CD14-positive monocyte (primary cell): Measurements from ENCODE around the gene NR1I3. TPM values are rescaled to one million over a fixed set of nuclear protein-coding genes. Genes with fewer than 3 reads are reported as not detected.
A peak's percentile ranks its signal among the peaks of the same experiment; 100 is the strongest.

Experiments used
- DNase-seq, 3 donors: peaks; one replicate each; pipeline ENCODE4 v3.0.0-alpha.2; 2011 to 2022
- H2AFZ ChIP-seq: 2 replicates; pipeline ENCODE4 v1.6.0; 2012; ENCODE audit warnings: mild to moderate bottlenecking, low read depth, low read length, inconsistent platforms; ENCODE audit not compliant: insufficient read depth, poor library complexity, severe bottlenecking
- H3K27ac ChIP-seq, 2 donors: 1 replicate in 1 of 2; 2 replicates in 1 of 2; pipeline ENCODE4 v1.5.1; 2012 to 2013; ENCODE audit warnings: low read length in 2 of 2, control low read depth in 1 of 2, inconsistent platforms in 1 of 2, low read depth in 1 of 2, mild to moderate bottlenecking in 1 of 2
- H3K27me3 ChIP-seq, 2 donors: one replicate each; pipeline versions ENCODE4 v1.6.0 to v1.6.1; 2011 to 2013; ENCODE audit warnings: low read length in 2 of 2; ENCODE audit not compliant: control insufficient read depth in 2 of 2, insufficient read depth in 2 of 2
- H3K36me3 ChIP-seq, 2 donors: replicated peaks in 1 of 2; 1 replicate in 1 of 2; 2 replicates in 1 of 2; pipeline versions ENCODE4 v1.5.1 to v1.6.1; 2012 to 2013; ENCODE audit warnings: low read length in 2 of 2, control low read depth in 1 of 2, inconsistent platforms in 1 of 2, mild to moderate bottlenecking in 1 of 2; ENCODE audit not compliant: insufficient read depth in 2 of 2, control insufficient read depth in 1 of 2
- H3K4me1 ChIP-seq, 2 donors: 1 replicate in 1 of 2; 2 replicates in 1 of 2; pipeline versions ENCODE4 v1.5.1 to v1.6.1; 2012 to 2013; ENCODE audit warnings: low read length in 2 of 2, control low read depth in 1 of 2, inconsistent platforms in 1 of 2, mild to moderate bottlenecking in 1 of 2, moderate library complexity in 1 of 2; ENCODE audit not compliant: insufficient read depth in 2 of 2, control insufficient read depth in 1 of 2
- H3K4me2 ChIP-seq: replicated peaks from 2 replicates; pipeline ENCODE3; 2012; ENCODE audit warnings: low read length, moderate library complexity, mild to moderate bottlenecking; ENCODE audit not compliant: poor library complexity, severe bottlenecking; ENCODE audit errors: extremely low read depth
- H3K4me3 ChIP-seq, 3 experiments: fragments of 200-600 bp in 1 of 3; sonication (generic) in 1 of 3; replicated peaks in 1 of 3; 1 replicate in 2 of 3; 2 replicates in 1 of 3; pipeline ENCODE4 v1.5.1; 2011 to 2013; ENCODE audit warnings: low read length in 3 of 3, mild to moderate bottlenecking in 3 of 3, control low read depth in 2 of 3, low read depth in 2 of 3, inconsistent platforms in 1 of 3, moderate library complexity in 1 of 3
- H3K79me2 ChIP-seq: 2 replicates; pipeline ENCODE4 v1.6.0; 2012; ENCODE audit warnings: mild to moderate bottlenecking, control low read depth, inconsistent platforms, low read length, moderate library complexity; ENCODE audit not compliant: insufficient read depth
- H3K9ac ChIP-seq: 2 replicates; pipeline ENCODE4 v1.6.0; 2017; ENCODE audit warnings: low read length, mild to moderate bottlenecking; ENCODE audit not compliant: insufficient read depth, poor library complexity, severe bottlenecking
- H3K9me3 ChIP-seq, 2 donors: replicated peaks in 1 of 2; 1 replicate in 1 of 2; 2 replicates in 1 of 2; pipeline versions ENCODE4 v1.5.1 to v1.6.1; 2012 to 2013; ENCODE audit warnings: low read length in 2 of 2, control low read depth in 1 of 2; ENCODE audit not compliant: control insufficient read depth in 1 of 2, insufficient read depth in 1 of 2
- H4K20me1 ChIP-seq: 2 replicates; pipeline ENCODE4 v1.6.0; 2012; ENCODE audit warnings: mild to moderate bottlenecking, low read length, control low read depth, moderate library complexity; ENCODE audit not compliant: insufficient read depth
- H3K27ac Mint-ChIP-seq, 7 donors: one replicate each; pipeline ENCODE4 v1.8.0; 2020; ENCODE audit warnings: mild to moderate bottlenecking in 7 of 7, mixed read lengths in 7 of 7, moderate library complexity in 6 of 7, inconsistent platforms in 2 of 7
- H3K27me3 Mint-ChIP-seq, 3 donors: one replicate each; pipeline ENCODE4 v1.8.0; 2021 to 2022; ENCODE audit warnings: low read depth in 3 of 3, mild to moderate bottlenecking in 3 of 3, mixed read lengths in 3 of 3, moderate library complexity in 3 of 3, inconsistent platforms in 1 of 3
- H3K36me3 Mint-ChIP-seq, 2 donors: one replicate each; pipeline ENCODE4 v1.8.0; 2020; ENCODE audit warnings: mixed read lengths in 2 of 2, inconsistent platforms in 1 of 2, mild to moderate bottlenecking in 1 of 2
- H3K4me1 Mint-ChIP-seq: one replicate; pipeline ENCODE4 v1.8.0; 2020; ENCODE audit warnings: mild to moderate bottlenecking, mixed read lengths
- H3K4me3 Mint-ChIP-seq, 2 donors: one replicate each; pipeline ENCODE4 v1.8.0; 2020; ENCODE audit warnings: mild to moderate bottlenecking in 2 of 2, mixed read lengths in 2 of 2, moderate library complexity in 1 of 2
- H3K9me3 Mint-ChIP-seq, 7 donors: one replicate each; pipeline ENCODE4 v1.8.0; 2020 to 2022; ENCODE audit warnings: mixed read lengths in 7 of 7, mild to moderate bottlenecking in 6 of 7, moderate library complexity in 6 of 7, inconsistent platforms in 2 of 7
- WGBS: methylation state at CpG from one replicate; pipeline ENCODE4 v1.1.5; 2013; ENCODE audit warnings: missing lambda C conversion rate; ENCODE audit not compliant: insufficient coverage; 5-methylcytosine and 5-hydroxymethylcytosine counted together
- intact Hi-C, 2 donors: fragments of 100-400 bp; cut with micrococcal nuclease; formaldehyde crosslinking; loops; one replicate each; pipeline versions ENCODE4 v1.15.0 to v1.15.1; 2023
- polyA plus RNA-seq, 3 donors: library from polyadenylated mRNA; depleted of rRNA in 1 of 3; unstranded in 2 of 3; stranded (reverse) in 1 of 3; fragments of 300-500 nt in 2 of 3; fragments of >200 nt in 1 of 3; fragmentation: Illumina TruSeq in 2 of 3; gene quantifications; 1 replicate in 2 of 3; 2 replicates in 1 of 3; pipeline ENCODE4 v1.2.3, GENCODE V29; 2012 to 2021
- TF ChIP-seq, protein P1 (sequence below): fragments of 200-600 bp; IDR thresholded peaks from one replicate; pipeline ENCODE4 v1.8.0; 2022; ENCODE audit warnings: antibody characterized with exemption, mild to moderate bottlenecking

The NR1I3 gene
- polyA plus RNA-seq, 3 donors = not detected

DNA sequence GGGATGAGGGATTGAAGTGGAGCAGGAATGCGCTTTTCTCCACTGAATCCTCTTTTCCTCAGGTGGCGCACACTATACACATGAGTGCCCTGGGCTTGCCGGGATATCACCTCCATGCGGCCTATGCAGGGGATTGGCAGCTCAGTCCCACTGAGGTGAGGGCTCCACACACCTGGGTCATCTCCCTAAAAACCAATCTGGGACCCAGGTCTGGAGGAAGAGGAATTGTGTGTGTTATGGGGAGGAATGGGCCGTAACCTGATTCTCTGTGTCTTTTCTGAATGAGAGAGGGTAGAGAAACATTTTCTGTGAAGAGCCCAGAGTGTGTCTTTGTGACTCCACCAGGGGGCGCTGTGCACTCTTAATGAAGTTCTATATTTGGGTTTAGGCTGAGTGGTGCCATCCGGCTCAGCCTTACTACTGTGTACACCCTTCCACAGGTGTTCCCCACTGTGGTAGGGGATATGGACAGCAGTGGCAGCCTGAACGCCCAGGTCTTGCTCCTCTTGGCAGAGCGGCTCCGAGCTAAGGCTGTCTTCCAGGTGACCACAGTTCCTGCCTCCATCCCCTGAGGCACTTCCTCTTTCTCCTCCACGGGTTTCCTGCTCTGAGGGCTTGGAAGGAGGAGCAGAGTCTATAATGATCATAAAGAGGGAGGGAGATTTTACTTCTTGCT is 10.7 kb downstream of the NR1I3 start:
- peaks cover 55% of the 10 kb centered on the region for H3K4me1 Mint-ChIP-seq
- H3K27ac ChIP-seq = peak overlapping the region; percentile 4 to 73
- no peaks in the 10 kb centered on the region for H3K27me3 ChIP-seq
- peaks cover 9% of the 10 kb centered on the region for H3K79me2 ChIP-seq
- peak overlapping the region; percentile 78 for H3K4me2 ChIP-seq
- H3K9me3 ChIP-seq = no peaks in the 10 kb centered on the region
- TF ChIP-seq, protein P1, sequence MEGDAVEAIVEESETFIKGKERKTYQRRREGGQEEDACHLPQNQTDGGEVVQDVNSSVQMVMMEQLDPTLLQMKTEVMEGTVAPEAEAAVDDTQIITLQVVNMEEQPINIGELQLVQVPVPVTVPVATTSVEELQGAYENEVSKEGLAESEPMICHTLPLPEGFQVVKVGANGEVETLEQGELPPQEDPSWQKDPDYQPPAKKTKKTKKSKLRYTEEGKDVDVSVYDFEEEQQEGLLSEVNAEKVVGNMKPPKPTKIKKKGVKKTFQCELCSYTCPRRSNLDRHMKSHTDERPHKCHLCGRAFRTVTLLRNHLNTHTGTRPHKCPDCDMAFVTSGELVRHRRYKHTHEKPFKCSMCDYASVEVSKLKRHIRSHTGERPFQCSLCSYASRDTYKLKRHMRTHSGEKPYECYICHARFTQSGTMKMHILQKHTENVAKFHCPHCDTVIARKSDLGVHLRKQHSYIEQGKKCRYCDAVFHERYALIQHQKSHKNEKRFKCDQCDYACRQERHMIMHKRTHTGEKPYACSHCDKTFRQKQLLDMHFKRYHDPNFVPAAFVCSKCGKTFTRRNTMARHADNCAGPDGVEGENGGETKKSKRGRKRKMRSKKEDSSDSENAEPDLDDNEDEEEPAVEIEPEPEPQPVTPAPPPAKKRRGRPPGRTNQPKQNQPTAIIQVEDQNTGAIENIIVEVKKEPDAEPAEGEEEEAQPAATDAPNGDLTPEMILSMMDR = peak; percentile 99
- peak overlapping the region; percentile 66 to 72 for H3K4me3 Mint-ChIP-seq
- H3K9me3 Mint-ChIP-seq = peaks cover 0 to 2% (median 0%) of the 10 kb centered on the region in 7 donors
- H3K36me3 ChIP-seq = peaks cover 25 to 50% of the 10 kb centered on the region in 2 donors
- peak overlapping the region; percentile 77 to 96 (median 90) for H3K27ac Mint-ChIP-seq
- H3K36me3 Mint-ChIP-seq = peaks cover 45 to 48% of the 10 kb centered on the region in 2 donors
- DNase-seq = peak; percentile 76 to 83 (median 81)
- H3K9ac ChIP-seq = no peak overlapping the region
- intact Hi-C loops = loop anchor here in 1 of 2 donors (5.0 kb wide), 2 partner anchors 85 to 155 kb away; partner anchors contain the start of gene SDHC
- 15% methylated on average over 4 of the region's 11 CpGs for WGBS
- peaks cover 32 to 45% of the 10 kb centered on the region in 2 donors for H3K4me1 ChIP-seq
- H3K4me3 ChIP-seq = peak overlapping the region; percentile 9 to 74 (median 25)
- H4K20me1 ChIP-seq = peaks cover 18% of the 10 kb centered on the region
- H3K27me3 Mint-ChIP-seq = peaks cover 0 to 5% (median 1%) of the 10 kb centered on the region in 3 donors
- peak overlapping the region; percentile 49 for H2AFZ ChIP-seq

GRCh38 chr1:161226759-161227158 is 11.2 kb downstream of the NR1I3 start:
- peak overlapping the region in 5 of 7 donors; percentile 77 to 99 (median 92) for H3K27ac Mint-ChIP-seq
- Histone ChIP-seq H3K27me3 (no peaks in the 10 kb centered on the region), H3K4me1 (peaks cover 32 to 45% of the 10 kb centered on the region in 2 donors), H3K36me3 (peaks cover 25 to 55% of the 10 kb centered on the region in 2 donors), H2AFZ (no peak overlapping the region), H4K20me1 (peaks cover 23% of the 10 kb centered on the region), H3K9me3 (no peaks in the 10 kb centered on the region), H3K27ac (no peak overlapping the region), H3K79me2 (peaks cover 9% of the 10 kb centered on the region), H3K4me3 (peak overlapping the region in 1 of 3 experiments; percentile 79), H3K9ac (no peak overlapping the region), H3K4me2 (peak overlapping the region; percentile 83)
- peaks cover 0 to 5% (median 1%) of the 10 kb centered on the region in 3 donors for H3K27me3 Mint-ChIP-seq
- peaks cover 50 to 54% of the 10 kb centered on the region in 2 donors for H3K36me3 Mint-ChIP-seq
- H3K9me3 Mint-ChIP-seq = peaks cover 0 to 2% (median 0%) of the 10 kb centered on the region in 7 donors
- H3K4me1 Mint-ChIP-seq = peaks cover 60% of the 10 kb centered on the region
- peak overlapping the region; percentile 95 to 98 for H3K4me3 Mint-ChIP-seq
- 90% methylated on average over 2 of the region's 3 CpGs for WGBS
- intact Hi-C loops = loop anchor here in 1 of 2 donors (5.0 kb wide), 2 partner anchors 86 to 156 kb away; partner anchors contain the start of gene SDHC
- no peak for DNase-seq
- TF ChIP-seq, protein P1 = no peak
